Measurements from ENCODE around the gene ABHD10. TPM values are rescaled to one million over a fixed set of nuclear protein-coding genes. Genes with fewer than 3 reads are reported as not detected.

Gene ABHD10
- total RNA-seq, 1 experiment from 2014 or later: 21.8 TPM

DNA sequence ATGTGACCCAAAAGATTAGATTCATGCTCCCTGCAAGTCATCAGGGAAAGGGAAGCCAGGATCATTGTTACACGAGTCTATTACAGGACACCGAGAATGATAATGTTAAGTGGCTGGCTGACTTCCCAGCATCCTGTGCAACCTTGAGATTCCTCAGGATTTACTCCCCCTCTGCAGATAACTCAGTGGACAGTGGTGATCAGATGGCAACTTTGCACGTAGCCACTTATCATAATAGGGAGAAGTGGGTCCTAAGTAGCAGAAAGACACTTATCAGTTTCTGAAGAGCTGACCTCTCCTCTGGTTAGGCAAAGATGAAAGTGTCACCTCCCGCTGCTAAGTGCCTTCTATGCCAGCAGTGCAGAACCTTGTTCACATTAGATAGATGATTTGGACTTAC, 49.0 kb downstream of the ABHD10 start:
- Histone ChIP-seq H3K9ac (ENCODE audit: extremely low read depth, insufficient read length, low read length) (no peak overlapping the region), H2BK12ac (ENCODE audit: insufficient read length, low read depth, low read length) (no peak overlapping the region), H3K27ac (ENCODE audit: insufficient read length, low read depth, low read length) (no peak overlapping the region), H3K4ac (ENCODE audit: low read depth, low read length) (no peak overlapping the region), H3K14ac (ENCODE audit: insufficient read depth, low read length) (no peak overlapping the region), H3K79me2 (ENCODE audit: insufficient read depth, low read length) (no peaks in the 10 kb centered on the region), H4K5ac (ENCODE audit: insufficient read length, low read depth, low read length) (no peak overlapping the region), H3K56ac (ENCODE audit: insufficient read length, low read depth, low read length) (no peak overlapping the region), H3K23ac (ENCODE audit: insufficient read length, low read depth, low read length) (no peak overlapping the region), H3K4me2 (ENCODE audit: insufficient read depth, insufficient read length, low read length) (no peak overlapping the region), H3K79me1 (ENCODE audit: insufficient read depth, low read depth, low read length, poor library complexity, severe bottlenecking) (no peaks in the 10 kb centered on the region), H2BK5ac (ENCODE audit: insufficient read length, low read length) (no peak overlapping the region), H4K20me1 (ENCODE audit: control insufficient read depth, insufficient read depth, insufficient read length) (no peaks in the 10 kb centered on the region), H3K27me3 (ENCODE audit: insufficient read depth, low read length) (no peaks in the 10 kb centered on the region; the same call in 1 of the 2 replicates), H2AFZ (ENCODE audit: low read length) (no peak overlapping the region), H3K23me2 (ENCODE audit: insufficient read length, low read depth, low read length, poor library complexity, severe bottlenecking) (no peaks in the 10 kb centered on the region), H3K9me3 (ENCODE audit: control insufficient read depth, low read depth, low read length) (no peaks in the 10 kb centered on the region), H3K4me1 (ENCODE audit: insufficient read depth, low read length) (no peaks in the 10 kb centered on the region), H2BK15ac (ENCODE audit: low read depth, low read length) (no peak overlapping the region), H3T11ph (ENCODE audit: low read length) (no peak overlapping the region), H2BK120ac (ENCODE audit: low read depth, low read length, poor library complexity, severe bottlenecking) (no peak overlapping the region), H3K18ac (ENCODE audit: insufficient read length, low read depth, low read length) (no peak overlapping the region), H2AK5ac (ENCODE audit: insufficient read length, low read length) (no peak overlapping the region), H2BK20ac (ENCODE audit: low read depth, low read length, poor library complexity, severe bottlenecking) (no peak overlapping the region), H4K91ac (ENCODE audit: insufficient read length, low read depth, low read length) (no peak overlapping the region), H4K8ac (replicated peaks; ENCODE audit: insufficient read length, low read depth, low read length) (no peak overlapping the region)
- Mint-ChIP-seq H3K4me3 (no peak overlapping the region), H3K4me1 (no peaks in the 10 kb centered on the region), H3K27ac (no peak overlapping the region), H3K27me3 (ENCODE audit: low read depth) (no peaks in the 10 kb centered on the region), H3K36me3 (ENCODE audit: insufficient read depth in 1 of 3, low read depth in 3 of 3) (peaks cover 3 to 8% (median 6%) of the 10 kb centered on the region in 3 experiments; a peak in 5 of 7 replicates), H3K9me3 (peaks cover 7% of the 10 kb centered on the region in 2 experiments)
- TF ChIP-seq, protein P1, sequence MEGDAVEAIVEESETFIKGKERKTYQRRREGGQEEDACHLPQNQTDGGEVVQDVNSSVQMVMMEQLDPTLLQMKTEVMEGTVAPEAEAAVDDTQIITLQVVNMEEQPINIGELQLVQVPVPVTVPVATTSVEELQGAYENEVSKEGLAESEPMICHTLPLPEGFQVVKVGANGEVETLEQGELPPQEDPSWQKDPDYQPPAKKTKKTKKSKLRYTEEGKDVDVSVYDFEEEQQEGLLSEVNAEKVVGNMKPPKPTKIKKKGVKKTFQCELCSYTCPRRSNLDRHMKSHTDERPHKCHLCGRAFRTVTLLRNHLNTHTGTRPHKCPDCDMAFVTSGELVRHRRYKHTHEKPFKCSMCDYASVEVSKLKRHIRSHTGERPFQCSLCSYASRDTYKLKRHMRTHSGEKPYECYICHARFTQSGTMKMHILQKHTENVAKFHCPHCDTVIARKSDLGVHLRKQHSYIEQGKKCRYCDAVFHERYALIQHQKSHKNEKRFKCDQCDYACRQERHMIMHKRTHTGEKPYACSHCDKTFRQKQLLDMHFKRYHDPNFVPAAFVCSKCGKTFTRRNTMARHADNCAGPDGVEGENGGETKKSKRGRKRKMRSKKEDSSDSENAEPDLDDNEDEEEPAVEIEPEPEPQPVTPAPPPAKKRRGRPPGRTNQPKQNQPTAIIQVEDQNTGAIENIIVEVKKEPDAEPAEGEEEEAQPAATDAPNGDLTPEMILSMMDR (conservative IDR thresholded peaks at IDR 0.05): no peak
- no peak for DNase-seq
- WGBS (ENCODE audit: extremely low coverage, insufficient read length, low lambda C conversion rate): no CpG with 5 or more reads among the region's 4 CpGs
